CD4-positive, CD25-positive, alpha-beta regulatory T cell (primary cell): ENCODE measurements around the gene IFT88. TPM values are rescaled to one million over a fixed set of nuclear protein-coding genes. Genes with fewer than 3 reads are reported as not detected.

ENCODE experiments used
- ATAC-seq, 2 donors: fragments of 150-1000 bp; cut with Tn5 transposase; one replicate each; pipeline ENCODE4 v1.10.0; 2021; ENCODE audit warnings: low read depth in 2 of 2, moderate number of reproducible peaks in 2 of 2, moderate library complexity in 1 of 2
- DNase-seq, 3 donors: peaks; one replicate each; pipeline versions ENCODE4 v3.0.0 to v3.0.0-alpha.2; 2012 to 2022; ENCODE audit warnings: mixed read lengths in 1 of 3
- H3K27ac ChIP-seq: one replicate; pipeline ENCODE4 v1.7.0; 2013; ENCODE audit warnings: mild to moderate bottlenecking, low read length; ENCODE audit not compliant: insufficient read depth, poor library complexity, severe bottlenecking
- H3K27me3 ChIP-seq: one replicate; pipeline ENCODE4 v1.7.0; 2013; ENCODE audit warnings: low read length; ENCODE audit not compliant: control insufficient read depth, insufficient read depth
- H3K36me3 ChIP-seq: one replicate; pipeline ENCODE4 v1.7.0; 2013; ENCODE audit warnings: mild to moderate bottlenecking, low read length, moderate library complexity; ENCODE audit not compliant: control insufficient read depth, insufficient read depth
- H3K4me1 ChIP-seq: 2 replicates; pipeline ENCODE4 v1.7.0; 2013; ENCODE audit warnings: mild to moderate bottlenecking, low read length; ENCODE audit not compliant: insufficient read depth, control insufficient read depth, poor library complexity, severe bottlenecking
- H3K4me3 ChIP-seq: one replicate; pipeline ENCODE4 v1.7.0; 2013; ENCODE audit warnings: low read depth, mild to moderate bottlenecking, low read length, moderate library complexity
- H3K9me3 ChIP-seq, 2 experiments: 1 replicate in 1 of 2; 2 replicates in 1 of 2; pipeline ENCODE4 v1.7.0; 2013; ENCODE audit warnings: low read length in 2 of 2, mild to moderate bottlenecking in 1 of 2, moderate library complexity in 1 of 2; ENCODE audit not compliant: control insufficient read depth in 2 of 2
- H3K27ac Mint-ChIP-seq, 3 donors: one replicate each; pipeline ENCODE4 v1.8.0; 2020 to 2022; ENCODE audit warnings: mild to moderate bottlenecking in 3 of 3, mixed read lengths in 3 of 3, moderate library complexity in 2 of 3
- H3K27me3 Mint-ChIP-seq: one replicate; pipeline ENCODE4 v1.8.0; 2022; ENCODE audit warnings: mild to moderate bottlenecking, mixed read lengths
- H3K36me3 Mint-ChIP-seq: one replicate; pipeline ENCODE4 v1.8.0; 2020; ENCODE audit warnings: mixed read lengths
- H3K4me1 Mint-ChIP-seq, 4 donors: one replicate each; pipeline ENCODE4 v1.8.0; 2020 to 2022; ENCODE audit warnings: mixed read lengths in 4 of 4, mild to moderate bottlenecking in 1 of 4
- H3K4me3 Mint-ChIP-seq, 4 donors: one replicate each; pipeline ENCODE4 v1.8.0; 2020 to 2022; ENCODE audit warnings: mild to moderate bottlenecking in 4 of 4, mixed read lengths in 4 of 4, moderate library complexity in 3 of 4
- H3K9me3 Mint-ChIP-seq, 7 donors: one replicate each; pipeline ENCODE4 v1.8.0; 2020 to 2022; ENCODE audit warnings: mixed read lengths in 7 of 7, mild to moderate bottlenecking in 3 of 7, moderate library complexity in 2 of 7
- polyA plus RNA-seq, 4 donors: library from polyadenylated mRNA; unstranded; fragments of 300-500 nt; fragmentation: Illumina TruSeq; gene quantifications; one replicate each; pipeline ENCODE4 v1.2.3, GENCODE V29; 2021
- total RNA-seq: library from RNA; stranded (reverse); gene quantifications from one replicate; pipeline ENCODE4 v1.2.3, GENCODE V29; 2022

IFT88 gene
- total and polyA plus RNA-seq, 5 donors from 2014 or later = 3.7 to 8.0 (median 5.9) TPM

GRCh38 chr13:20583803-20584293, 16.9 kb downstream of the IFT88 start:
- Mint-ChIP-seq H3K9me3 (peaks cover 0 to 8% (median 3%) of the 10 kb centered on the region in 7 donors), H3K36me3 (peaks cover 58% of the 10 kb centered on the region)

GRCh38 chr13:20585371-20585770, 18.4 kb downstream of the IFT88 start:
- Mint-ChIP-seq H3K27me3 (no peaks in the 10 kb centered on the region), H3K36me3 (peaks cover 47% of the 10 kb centered on the region), H3K4me3 (no peak overlapping the region), H3K27ac (no peak overlapping the region), H3K4me1 (no peaks in the 10 kb centered on the region), H3K9me3 (peaks cover 0 to 8% (median 3%) of the 10 kb centered on the region in 7 donors)
- H3K4me3 ChIP-seq = no peak overlapping the region
- H3K36me3 ChIP-seq = peaks cover 18% of the 10 kb centered on the region
- no peaks in the 10 kb centered on the region for H3K4me1 ChIP-seq
- H3K27ac ChIP-seq = no peak overlapping the region
- H3K27me3 ChIP-seq = no peaks in the 10 kb centered on the region
- DNase-seq = no peak
- ATAC-seq = no peak
- peaks cover 3 to 8% of the 10 kb centered on the region in 2 experiments for H3K9me3 ChIP-seq

More at GRCh38 chr13:20583803-20584293, 16.9 kb downstream of the IFT88 start:
- Mint-ChIP-seq H3K27ac (no peak overlapping the region), H3K27me3 (no peaks in the 10 kb centered on the region), H3K4me1 (no peaks in the 10 kb centered on the region), H3K4me3 (peak overlapping the region in 1 of 4 donors; percentile 47)
- H3K9me3 ChIP-seq = peaks cover 3 to 8% of the 10 kb centered on the region in 2 experiments
- ATAC-seq (no peak), DNase-seq (no peak)
- H3K27me3 ChIP-seq = no peaks in the 10 kb centered on the region
- no peak overlapping the region for H3K4me3 ChIP-seq
- no peaks in the 10 kb centered on the region for H3K4me1 ChIP-seq
- H3K27ac ChIP-seq = no peak overlapping the region
- peaks cover 18% of the 10 kb centered on the region for H3K36me3 ChIP-seq

- H3K4me1 Mint-ChIP-seq = no peaks in the 10 kb centered on the region
- Histone ChIP-seq H3K36me3 (peaks cover 16% of the 10 kb centered on the region), H3K4me3 (no peak overlapping the region), H3K4me1 (no peaks in the 10 kb centered on the region), H3K9me3 (peaks cover 2 to 8% of the 10 kb centered on the region in 2 experiments), H3K27ac (no peak overlapping the region), H3K27me3 (no peaks in the 10 kb centered on the region)
- peaks cover 0 to 4% (median 3%) of the 10 kb centered on the region in 7 donors for H3K9me3 Mint-ChIP-seq
- no peak overlapping the region for H3K4me3 Mint-ChIP-seq
- peaks cover 30% of the 10 kb centered on the region for H3K36me3 Mint-ChIP-seq
- no peak for ATAC-seq
- no peak for DNase-seq
- H3K27me3 Mint-ChIP-seq = no peaks in the 10 kb centered on the region
- no peak overlapping the region for H3K27ac Mint-ChIP-seq
Observed at GRCh38 chr13:20588529-20589110, 21.7 kb downstream of the IFT88 start.

- DNase-seq (no peak), ATAC-seq (no peak)
- Mint-ChIP-seq H3K36me3 (peaks cover 18% of the 10 kb centered on the region), H3K4me1 (no peaks in the 10 kb centered on the region), H3K9me3 (no peaks in the 10 kb centered on the region), H3K27me3 (no peaks in the 10 kb centered on the region), H3K4me3 (no peak overlapping the region), H3K27ac (no peak overlapping the region)
- Histone ChIP-seq H3K4me1 (no peaks in the 10 kb centered on the region), H3K36me3 (peaks cover under 1% of the 10 kb centered on the region), H3K27me3 (no peaks in the 10 kb centered on the region), H3K9me3 (no peaks in the 10 kb centered on the region), H3K27ac (no peak overlapping the region), H3K4me3 (no peak overlapping the region)
Observed at GRCh38 chr13:20590561-20590960, 23.6 kb downstream of the IFT88 start.

GRCh38 chr13:20592606-20593005, 25.6 kb downstream of the IFT88 start:
- ATAC-seq = no peak
- Mint-ChIP-seq H3K9me3 (peaks cover 0 to 2% (median 0%) of the 10 kb centered on the region in 7 donors), H3K4me1 (no peaks in the 10 kb centered on the region), H3K27me3 (no peaks in the 10 kb centered on the region), H3K27ac (no peak overlapping the region), H3K4me3 (no peak overlapping the region), H3K36me3 (peaks cover 15% of the 10 kb centered on the region)
- H3K4me1 ChIP-seq = no peaks in the 10 kb centered on the region
- H3K36me3 ChIP-seq = no peaks in the 10 kb centered on the region
- no peaks in the 10 kb centered on the region for H3K9me3 ChIP-seq
- no peaks in the 10 kb centered on the region for H3K27me3 ChIP-seq
- H3K4me3 ChIP-seq = no peak overlapping the region
- DNase-seq = no peak
- no peak overlapping the region for H3K27ac ChIP-seq

- Mint-ChIP-seq H3K4me3 (no peak overlapping the region), H3K9me3 (peaks cover 0 to 2% (median 0%) of the 10 kb centered on the region in 7 donors), H3K27ac (no peak overlapping the region), H3K4me1 (no peaks in the 10 kb centered on the region), H3K27me3 (no peaks in the 10 kb centered on the region), H3K36me3 (peaks cover 22% of the 10 kb centered on the region)
- H3K9me3 ChIP-seq = no peaks in the 10 kb centered on the region
- no peaks in the 10 kb centered on the region for H3K4me1 ChIP-seq
- no peak overlapping the region for H3K27ac ChIP-seq
- no peaks in the 10 kb centered on the region for H3K27me3 ChIP-seq
- DNase-seq = no peak
- no peaks in the 10 kb centered on the region for H3K36me3 ChIP-seq
- ATAC-seq = no peak
- no peak overlapping the region for H3K4me3 ChIP-seq
Observed at GRCh38 chr13:20594280-20594679, 27.3 kb downstream of the IFT88 start.

- no peaks in the 10 kb centered on the region for H3K27me3 Mint-ChIP-seq
- H3K4me1 Mint-ChIP-seq = no peaks in the 10 kb centered on the region
- Histone ChIP-seq H3K27ac (no peak overlapping the region), H3K27me3 (no peaks in the 10 kb centered on the region), H3K36me3 (peaks cover 3% of the 10 kb centered on the region), H3K9me3 (no peaks in the 10 kb centered on the region), H3K4me1 (no peaks in the 10 kb centered on the region), H3K4me3 (no peak overlapping the region)
- H3K9me3 Mint-ChIP-seq = no peaks in the 10 kb centered on the region
- ATAC-seq = no peak
- H3K27ac Mint-ChIP-seq = no peak overlapping the region
- peaks cover 32% of the 10 kb centered on the region for H3K36me3 Mint-ChIP-seq
- no peak overlapping the region for H3K4me3 Mint-ChIP-seq
- no peak for DNase-seq
Observed at GRCh38 chr13:20607015-20607414, 40.1 kb downstream of the IFT88 start.

GRCh38 chr13:20608438-20609020, 41.6 kb downstream of the IFT88 start:
- Mint-ChIP-seq H3K27me3 (no peaks in the 10 kb centered on the region), H3K27ac (no peak overlapping the region), H3K9me3 (no peaks in the 10 kb centered on the region), H3K4me1 (no peaks in the 10 kb centered on the region), H3K36me3 (peaks cover 32% of the 10 kb centered on the region), H3K4me3 (no peak overlapping the region)
- DNase-seq = no peak
- no peaks in the 10 kb centered on the region for H3K9me3 ChIP-seq
- H3K4me1 ChIP-seq = no peaks in the 10 kb centered on the region
- no peak for ATAC-seq
- H3K27ac ChIP-seq = no peak overlapping the region
- H3K27me3 ChIP-seq = no peaks in the 10 kb centered on the region
- no peak overlapping the region for H3K4me3 ChIP-seq
- peaks cover 3% of the 10 kb centered on the region for H3K36me3 ChIP-seq
